Measurements from ENCODE around the gene FXYD5.
"Not testable (repeated sequence)": the region's sequence is repeated elsewhere in the genome, so short reads cannot be mapped to it uniquely, and the experiment has no call there.

FXYD5 gene

DNA sequence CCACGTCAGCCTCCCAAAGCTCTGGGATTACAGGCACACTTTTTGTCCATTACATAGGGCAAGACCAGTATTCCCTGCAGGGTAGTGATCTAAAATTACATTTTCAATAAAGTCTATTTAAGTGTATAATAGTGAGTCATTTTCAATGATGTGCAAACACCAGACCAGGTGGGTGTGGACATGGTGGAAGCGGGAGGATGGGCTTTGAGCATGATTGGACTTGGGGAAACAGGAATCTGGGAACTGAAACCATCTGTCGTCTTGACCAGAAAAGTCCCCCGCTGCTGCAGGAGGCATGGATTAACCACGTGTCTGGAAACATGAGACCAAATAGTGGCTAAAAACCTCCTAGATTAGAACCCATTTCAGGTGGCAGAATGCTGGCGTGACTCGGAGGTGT is 34.0 kb upstream of the FXYD5 start:
- DNase-seq = no peak

DNA sequence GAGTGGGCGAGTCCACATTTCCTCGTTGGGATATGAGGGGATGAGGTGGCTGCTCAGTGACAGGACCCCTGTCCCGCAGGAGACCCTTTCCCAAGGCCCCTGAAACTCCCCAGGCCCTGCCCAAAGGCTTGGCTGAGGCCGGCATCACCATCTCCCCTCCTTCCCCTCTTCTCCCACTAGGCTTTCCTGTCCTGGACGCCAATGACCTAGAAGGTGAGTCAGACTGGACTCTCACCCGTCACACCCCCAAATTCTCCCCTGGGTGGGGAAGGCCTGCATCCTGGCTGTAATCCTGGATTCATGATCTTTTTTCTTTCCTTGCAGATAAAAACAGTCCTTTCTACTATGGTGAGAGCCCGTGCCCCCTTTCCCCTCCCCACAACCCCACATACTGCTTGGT is 33.6 kb upstream of the FXYD5 start:
- no peak for DNase-seq

DNA sequence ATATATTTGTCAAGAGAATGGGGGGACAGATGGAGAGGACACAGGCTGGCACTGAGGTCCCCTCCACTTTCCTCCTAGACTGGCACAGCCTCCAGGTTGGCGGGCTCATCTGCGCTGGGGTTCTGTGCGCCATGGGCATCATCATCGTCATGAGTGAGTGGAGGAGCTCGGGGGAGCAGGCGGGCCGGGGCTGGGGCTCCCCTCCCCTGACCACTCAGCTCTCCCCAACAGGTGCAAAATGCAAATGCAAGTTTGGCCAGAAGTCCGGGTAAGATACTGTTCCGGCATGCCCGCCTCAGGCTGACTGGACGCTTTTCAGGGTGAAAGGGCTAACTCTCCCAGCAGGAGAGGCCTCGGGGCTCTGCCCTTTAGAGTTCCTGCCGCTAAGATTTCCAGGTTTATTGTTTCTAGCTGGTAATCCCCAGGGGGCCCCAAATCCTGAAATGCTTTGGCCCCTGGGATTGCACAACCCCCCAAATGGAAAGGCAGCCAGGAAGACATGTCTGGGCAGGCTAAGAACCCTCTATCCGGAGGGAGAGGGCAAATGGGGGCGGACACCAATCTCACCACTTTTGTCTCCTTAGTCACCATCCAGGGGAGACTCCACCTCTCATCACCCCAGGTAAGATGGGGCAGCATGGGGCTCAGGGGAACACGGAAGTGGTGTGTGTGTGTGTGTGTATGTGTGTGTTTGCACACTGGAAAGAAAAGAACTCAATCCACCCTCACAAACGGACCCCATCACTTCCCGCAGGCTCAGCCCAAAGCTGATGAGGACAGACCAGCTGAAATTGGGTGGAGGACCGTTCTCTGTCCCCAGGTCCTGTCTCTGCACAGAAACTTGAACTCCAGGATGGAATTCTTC is 31.6 kb upstream of the FXYD5 start:
- DNase-seq = no peak

DNA sequence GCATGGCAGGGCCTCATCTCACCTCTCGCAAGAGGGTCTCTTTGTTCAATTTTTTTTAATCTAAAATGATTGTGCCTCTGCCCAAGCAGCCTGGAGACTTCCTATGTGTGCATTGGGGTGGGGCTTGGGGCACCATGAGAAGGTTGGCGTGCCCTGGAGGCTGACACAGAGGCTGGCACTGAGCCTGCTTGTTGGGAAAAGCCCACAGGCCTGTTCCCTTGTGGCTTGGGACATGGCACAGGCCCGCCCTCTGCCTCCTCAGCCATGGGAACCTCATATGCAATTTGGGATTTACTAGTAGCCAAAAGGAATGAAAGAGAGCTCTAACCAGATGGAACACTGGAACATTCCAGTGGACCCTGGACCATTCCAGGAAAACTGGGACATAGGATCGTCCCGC is 31.0 kb upstream of the FXYD5 start:
- DNase-seq = no peak

DNA sequence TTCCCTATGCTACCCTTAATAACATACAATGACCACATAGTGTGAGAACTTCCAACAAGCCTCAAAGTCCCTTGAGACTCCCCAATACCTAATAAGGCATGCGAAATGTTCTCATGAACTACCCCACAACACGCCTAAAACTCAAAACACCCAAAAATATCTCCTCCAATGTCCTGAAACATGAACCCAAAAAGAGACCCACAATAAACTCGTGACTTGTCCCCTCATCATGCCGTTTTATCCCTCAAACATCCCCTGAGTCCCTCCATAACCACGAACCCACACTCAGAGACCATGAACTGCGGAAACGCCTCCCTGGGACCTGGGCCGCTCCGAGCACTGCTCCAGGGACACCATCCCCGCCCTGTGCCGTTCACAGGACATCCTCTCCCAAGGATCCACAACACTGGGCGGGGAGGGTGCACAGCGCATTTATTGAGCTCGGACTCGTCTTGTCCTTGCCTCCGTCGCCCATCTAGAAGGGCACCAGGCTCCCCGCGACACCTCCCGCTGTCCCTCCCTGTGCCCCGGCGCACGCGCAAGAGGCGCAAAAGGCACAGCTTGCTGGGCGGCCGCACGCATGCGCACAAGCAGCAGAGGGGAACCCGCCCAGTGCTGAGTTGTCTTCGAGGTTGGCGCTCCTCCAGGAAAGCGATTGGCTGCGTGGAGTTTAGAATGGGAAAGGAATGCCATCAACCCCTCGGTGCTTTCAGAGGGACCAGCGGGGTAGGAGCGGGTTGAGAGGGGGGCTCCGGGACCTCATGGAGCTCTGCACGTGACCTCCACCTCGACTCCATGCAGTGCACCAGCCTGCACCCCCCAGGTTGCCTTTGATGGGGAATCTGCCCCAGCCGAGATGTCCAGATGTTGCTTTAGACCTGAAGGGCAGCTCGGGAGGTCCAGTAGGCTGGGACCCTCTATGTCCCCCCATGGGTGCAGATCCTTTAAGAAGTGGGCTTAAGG is 30.2 kb upstream of the FXYD5 start:
- DNase-seq = peak; percentile 82

DNA sequence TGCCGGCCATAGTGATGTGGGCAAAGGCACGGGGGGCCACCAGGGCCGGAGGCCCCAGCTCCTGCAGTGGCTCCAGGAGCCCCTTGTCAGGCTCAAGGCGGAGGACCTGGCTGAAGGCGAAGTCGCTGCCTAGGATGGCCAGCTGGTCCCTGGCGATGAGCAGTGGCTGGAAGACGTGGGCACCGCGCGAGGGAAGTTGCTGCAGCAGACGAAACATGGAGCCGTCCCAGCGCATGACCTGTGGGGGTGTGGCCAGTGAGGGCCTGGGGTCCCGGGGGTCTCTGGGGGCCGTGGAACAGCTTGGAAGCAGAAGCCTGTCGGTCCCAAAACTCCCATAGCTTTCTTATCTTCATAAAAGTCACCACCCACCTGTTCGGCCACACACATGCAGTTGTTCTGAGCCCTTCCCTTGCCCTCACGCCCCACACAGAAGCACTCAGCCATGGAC is 29.2 kb upstream of the FXYD5 start:
- DNase-seq = no peak

DNA sequence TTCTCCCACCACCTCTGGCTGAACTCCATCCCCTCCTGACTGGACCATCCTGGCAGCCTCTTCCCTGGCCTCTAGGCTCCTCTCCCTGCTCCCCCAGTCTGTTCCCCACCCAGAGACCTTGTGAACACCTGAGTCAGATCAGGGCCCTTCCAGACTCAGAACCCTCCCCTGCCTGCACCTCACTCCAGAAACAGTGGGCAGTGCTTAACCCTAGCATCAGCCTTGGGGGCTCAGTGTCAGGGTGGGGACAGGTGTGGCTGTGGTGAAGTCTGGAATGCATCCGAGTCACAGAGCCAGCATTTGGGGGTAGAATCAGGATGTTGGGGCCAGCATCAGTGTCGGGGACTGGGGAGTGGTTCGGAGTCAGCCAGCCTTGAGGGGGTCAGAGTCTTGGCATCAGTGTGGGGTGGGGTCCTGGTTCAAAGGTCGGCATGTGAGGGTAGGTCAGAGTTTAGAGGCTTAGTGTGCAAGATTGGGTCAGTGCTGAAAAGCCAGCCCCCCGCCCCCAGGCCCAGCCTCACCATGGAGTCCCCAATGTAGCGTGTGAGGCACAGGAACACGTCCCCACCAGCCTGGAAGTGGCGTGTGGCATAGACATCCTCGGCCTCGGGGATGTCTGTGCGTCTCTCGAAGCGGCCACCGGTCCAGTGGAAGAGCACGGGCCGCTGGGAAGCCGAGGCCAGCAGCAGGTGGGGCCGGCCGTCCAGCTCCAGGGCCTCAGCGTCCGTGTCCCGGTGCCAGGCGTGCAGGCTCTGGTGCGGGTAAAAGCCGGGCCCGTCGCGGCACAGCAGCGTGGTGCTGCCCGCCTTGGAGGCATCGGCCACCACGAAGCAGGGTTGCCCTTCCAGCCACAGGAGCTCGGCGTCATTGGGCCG is 28.5 kb upstream of the FXYD5 start:
- no peak for DNase-seq

DNA sequence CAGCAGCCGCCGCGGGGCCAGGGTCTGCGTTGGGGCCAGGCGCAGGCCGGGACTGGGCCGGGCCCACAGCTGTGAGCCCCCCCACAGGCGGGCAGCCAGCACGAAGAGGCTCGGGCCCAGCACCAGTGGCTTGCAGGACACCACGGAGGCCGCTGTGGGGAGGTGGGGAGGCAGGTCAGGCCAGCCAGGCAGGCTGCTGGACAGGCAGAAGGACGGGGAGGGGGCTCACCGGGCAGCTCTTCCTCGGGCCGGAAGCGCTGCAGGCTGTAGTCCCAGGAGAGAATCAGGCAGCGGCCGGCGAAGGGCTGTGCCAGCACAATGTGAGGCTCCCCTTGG is 27.9 kb upstream of the FXYD5 start:
- no peak for DNase-seq

DNA sequence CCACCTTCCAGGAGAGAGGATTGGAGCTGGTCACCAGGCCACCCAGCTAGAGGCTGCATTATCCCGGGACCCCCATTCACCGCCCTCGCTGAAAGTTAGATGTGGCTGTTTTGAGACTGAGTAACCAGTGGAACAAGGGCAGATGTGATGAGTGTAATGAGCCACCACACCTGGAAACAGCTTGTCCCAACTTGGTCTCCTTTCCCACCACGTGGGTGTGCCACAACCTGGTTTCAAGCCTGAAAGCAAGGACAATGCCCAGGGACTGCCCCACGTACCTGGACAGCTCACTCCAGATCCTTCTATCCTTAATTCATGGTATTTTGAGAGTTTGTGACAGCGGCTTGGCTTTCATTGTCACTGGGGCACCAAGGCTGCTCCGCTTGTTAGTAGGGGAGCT is 26.7 kb upstream of the FXYD5 start:
- no peak for DNase-seq

DNA sequence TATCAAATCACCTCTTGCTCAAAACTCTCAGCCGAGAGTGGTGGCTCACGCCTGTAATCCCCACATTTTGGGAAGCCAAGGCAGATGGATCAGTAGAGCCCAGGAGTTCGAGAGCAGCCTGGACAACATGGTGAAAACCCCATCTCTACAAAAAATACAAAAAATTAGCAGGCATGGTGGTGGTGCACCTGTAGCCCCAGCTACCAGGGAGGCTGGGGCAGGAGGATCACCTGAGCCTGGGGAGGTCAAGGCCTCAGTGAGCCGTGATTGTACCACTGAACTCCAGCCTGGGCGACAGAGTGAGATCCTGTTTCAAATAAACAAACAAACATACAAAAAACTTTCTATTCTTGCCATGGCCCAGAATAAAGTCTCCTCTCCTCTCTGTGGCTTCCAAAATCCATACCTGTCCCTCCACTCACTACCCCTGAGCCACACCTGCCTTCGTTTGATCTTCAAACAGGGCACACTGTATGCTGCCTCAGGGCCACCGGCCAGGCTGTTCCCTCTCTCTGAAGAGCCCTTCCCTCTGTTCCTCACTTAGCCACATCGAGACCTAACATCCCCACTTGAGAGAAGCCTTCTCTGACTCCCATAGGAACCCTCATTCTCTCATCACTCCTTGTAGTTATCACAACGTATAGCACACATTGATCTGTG is 26.0 kb upstream of the FXYD5 start:
- no peak for DNase-seq

DNA sequence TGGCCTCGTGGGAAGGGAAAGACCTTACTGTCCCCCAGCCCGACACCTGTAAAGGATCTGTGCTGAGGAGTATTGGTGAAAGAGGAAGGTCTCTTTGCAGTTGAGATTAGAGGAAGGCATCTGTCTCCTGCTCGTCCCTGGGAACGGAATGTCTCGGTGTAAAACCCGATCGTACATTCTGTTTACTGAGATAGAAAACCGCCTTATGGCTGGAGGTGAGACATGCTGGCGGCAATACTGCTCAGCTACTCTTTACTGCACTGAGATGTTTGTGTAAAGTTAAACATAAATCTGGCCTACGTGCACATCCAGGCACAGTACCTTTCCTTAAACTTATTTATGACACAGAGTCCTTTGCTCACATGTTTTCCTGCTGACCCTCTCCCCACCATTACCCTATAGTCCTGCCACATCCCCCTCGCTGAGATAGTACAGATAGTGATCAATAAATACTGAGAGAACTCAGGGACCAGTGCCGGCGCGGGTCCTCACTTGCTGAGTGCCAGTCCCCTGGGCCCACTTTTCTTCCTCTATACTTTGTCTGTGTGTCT is 24.7 kb upstream of the FXYD5 start:
- DNase-seq = not testable (repeated sequence)

DNA sequence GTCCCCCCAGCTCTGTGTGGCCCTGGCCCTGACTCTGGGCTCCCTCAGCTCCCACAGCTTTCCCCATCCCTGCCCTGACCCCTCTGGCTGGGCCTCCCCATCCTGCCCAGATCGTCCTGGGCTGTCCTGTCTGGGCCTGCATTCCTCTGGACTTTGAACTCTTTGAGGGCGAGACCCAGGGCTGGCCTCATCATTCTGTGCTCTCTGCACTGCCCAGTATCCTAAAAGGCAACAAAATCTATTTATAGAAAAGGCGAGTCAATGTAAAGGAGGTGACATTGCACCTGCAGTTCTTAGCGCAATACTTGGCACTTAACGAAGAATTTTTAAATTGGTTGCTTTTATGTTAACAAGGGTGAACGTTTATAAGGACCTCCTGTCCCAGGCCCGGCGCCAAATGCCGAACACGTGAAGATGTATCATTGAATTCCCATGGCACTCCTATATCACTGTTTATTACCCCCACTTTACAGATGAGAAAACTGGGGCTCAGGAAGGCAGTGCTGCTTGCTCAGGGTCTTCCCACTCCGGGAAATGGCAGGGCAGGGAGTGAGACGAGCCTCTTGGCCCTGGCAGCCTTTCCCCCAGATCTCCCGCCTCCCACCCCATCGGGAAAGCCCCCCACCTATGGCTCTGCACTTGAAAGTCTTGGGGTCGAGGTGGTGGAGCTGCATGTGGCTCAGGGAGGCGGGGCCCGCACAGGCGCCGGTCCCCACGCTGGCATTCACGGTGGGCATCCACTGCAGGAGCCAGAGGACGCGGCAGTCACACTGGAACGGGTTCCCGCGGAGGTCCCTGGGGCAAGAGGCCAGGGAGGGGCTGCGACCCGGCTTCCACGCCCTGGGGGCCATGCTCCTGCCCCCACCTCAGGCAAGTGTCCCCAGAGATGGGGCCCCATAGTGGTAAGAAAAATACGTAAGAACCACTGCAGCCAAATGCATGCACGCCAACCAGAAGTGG is 23.5 kb upstream of the FXYD5 start:
- DNase-seq = no peak

DNA sequence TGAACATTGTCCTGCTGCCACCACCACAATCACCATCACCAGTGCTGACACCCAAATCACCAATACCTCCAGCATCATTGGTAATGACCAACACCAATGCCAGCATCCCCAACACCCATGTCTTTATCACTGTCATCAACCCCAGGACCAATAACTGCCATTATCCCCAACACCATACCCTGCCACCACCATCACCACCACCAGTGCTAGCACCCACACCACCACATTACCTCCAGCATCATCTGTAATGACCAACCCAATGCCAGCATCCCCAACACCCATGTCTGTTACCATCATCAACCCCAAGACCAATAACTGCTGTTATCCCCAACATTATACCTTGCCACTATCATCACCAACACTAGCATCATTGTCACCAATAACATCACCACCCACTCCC is 22.3 kb upstream of the FXYD5 start:
- DNase-seq = no peak

DNA sequence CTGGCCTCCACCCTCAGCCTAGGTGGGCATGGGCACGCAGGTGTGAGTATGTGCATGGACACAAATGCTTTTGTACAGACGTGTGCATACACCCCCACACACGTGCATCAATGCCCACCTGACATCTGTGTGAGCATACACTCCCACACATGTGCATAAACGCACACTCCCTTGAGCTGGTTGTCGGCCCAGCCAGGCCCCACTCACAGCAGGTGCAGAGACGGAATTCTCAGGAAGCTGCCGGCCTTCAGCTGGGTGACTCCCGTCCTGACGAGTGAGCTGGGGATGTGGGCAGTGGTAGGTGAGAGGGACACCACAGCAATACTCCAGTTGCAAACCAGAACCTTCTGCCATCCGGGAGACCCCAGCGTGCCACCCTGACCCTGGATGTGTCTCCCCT is 20.7 kb upstream of the FXYD5 start:
- DNase-seq = no peak

DNA sequence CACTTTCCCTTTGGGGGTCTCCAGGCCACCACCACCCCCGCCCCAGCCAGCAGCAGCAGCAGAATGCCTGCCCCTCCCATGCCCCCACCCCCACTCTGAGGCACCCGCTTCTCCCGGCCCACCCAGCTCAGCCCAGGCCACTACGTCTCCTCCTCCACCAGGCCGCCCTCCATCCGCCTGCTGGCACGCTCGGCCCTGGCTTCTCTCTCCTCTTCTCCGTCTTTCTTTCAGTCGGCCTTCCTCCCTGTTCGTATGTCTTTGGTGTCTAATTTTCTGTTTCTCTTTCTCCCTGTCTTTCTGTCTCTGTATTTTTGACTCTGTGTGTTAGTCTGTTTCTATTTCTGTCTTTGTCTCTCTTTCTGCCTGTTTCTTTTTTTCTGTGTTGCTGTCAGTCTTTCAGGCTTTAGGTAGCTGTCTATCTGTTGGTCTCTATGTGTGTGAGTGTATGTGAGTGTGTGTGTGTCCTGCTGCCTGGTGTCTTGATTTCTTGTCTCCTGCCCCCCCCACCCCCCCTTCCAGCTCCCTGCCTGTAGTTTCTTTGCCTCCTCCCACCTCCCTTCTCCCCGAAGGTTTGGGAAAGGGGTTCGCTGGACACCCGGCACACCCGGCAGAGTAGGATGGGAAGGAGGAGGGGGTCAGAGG is 19.8 kb upstream of the FXYD5 start, which contains the start of gene LGI4:
Gene LGI4 (minus strand): TSS at position 459 of the 642 bp plus-strand sequence. CDS start 379 bp downstream, at position 80.
- DNase-seq = no peak

DNA sequence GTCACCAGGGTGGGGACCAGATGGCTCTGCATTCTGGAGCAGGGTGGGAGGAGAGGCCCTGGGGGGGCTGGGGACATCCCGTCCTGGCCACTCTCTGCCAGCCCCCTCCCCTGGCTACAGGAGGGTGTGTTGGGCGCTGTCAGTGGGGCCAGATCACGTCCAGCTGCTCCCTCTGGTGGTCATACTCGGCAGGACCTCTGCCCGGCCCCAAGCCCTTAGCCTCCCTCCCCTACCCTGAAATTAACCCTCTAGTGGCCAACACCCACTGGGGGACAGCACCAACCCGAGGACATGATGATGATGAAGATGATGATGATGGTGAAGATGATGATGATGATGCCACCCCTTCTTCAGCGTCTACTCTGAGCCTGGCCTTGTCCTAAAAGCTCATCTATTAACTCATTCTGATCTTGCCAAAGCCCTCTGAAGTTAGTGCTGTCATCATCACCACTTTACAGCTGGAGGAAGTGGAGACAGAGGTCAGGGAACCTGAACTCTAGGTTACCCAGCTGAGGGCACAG is 19.1 kb upstream of the FXYD5 start:
- no peak for DNase-seq

DNA sequence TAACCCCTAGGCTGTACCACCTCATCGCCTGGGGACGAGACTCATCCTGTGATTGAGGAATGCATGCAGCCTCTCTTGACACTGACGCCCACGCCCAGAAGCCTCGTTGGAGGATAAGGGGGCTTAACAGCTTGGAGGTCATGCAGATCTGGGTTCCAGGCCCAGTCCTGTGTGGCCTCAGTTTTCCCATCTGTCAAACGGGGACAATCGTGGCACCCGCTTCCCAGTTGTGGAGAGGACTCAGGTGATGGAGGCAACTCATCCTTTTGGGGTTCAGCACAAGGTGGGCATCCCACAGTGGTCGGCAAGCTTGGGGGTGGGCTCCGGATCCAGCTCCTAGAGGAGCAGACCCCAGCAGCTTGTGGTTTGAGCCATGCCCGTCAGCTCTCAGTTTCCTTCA is 18.3 kb upstream of the FXYD5 start:
- no peak for DNase-seq

DNA sequence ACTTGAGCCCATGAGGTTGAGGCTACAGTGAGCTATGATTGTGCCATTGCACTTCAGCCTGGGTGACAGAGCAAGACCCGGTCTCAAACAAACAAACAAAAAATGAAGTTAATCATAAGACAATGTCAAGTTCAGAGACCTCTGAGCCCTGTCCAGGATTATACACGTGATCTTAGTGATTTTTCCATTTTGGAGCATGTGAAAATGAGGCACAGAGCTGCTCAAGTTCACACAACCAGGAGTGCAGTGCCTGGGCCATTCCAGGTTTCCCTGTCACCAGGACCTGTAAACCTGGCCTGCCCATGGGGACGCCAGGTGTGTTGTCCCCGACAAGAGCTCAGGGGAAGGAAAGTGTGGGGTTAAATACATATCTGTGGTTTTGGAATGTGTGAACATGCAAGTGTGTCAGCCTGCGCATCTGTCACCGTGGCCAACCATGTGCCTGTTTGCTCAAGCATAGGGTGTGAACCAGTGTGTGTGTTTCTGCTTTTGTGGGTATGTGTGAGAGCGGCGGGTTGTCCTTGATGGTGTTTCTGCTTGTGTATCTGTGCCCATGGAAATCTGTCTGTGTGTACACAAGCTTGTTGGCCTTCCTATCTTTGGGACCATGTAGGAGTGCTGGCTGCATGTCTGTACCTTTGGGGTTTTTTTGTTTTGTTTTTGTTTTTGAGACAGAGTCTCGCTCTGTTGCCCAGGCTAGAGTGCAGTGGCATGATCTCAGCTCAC is 17.4 kb upstream of the FXYD5 start:
- no peak for DNase-seq

DNA sequence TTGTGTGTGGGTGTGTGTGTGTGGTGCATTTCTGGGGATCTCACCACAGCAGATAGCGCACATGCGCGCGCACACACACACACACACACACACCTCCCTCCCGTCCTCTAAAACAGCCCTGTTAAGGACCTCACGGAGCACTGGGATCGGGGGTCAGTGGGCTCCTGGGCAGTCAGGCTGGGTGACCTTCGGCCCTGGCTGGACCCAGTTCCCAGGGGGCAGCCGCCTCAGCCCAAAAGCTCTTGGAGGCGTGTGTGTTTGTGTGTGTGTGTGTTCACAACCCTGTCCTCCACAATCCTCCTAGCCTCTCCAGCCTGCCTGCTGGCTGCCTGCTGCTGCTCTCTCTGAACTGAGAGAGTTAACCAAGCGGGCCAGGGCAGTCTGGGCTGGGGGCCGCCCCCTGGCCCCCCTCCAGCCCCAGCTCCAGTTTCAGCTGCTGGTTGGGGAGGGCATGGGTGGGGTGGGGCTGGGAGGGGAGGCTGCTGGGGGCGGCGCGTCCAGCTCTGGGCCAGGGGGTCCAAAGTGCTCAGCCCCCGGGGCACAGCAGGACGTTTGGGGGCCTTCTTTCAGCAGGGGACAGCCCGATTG is 16.1 kb upstream of the FXYD5 start, which contains the start of gene FXYD1:
Gene FXYD1 (plus strand): TSS at position 520 of the 588 bp plus-strand sequence. CDS start 1,256 bp downstream, outside the sequence.
- DNase-seq = no peak

Measured in central memory CD4-positive, alpha-beta T cell (primary cell).